RWPE1 (cell line): Measurements from ENCODE around the gene FBXW7.
A peak's percentile ranks its signal among the peaks of the same experiment; 100 is the strongest.

Experiments used
- CTCF ChIA-PET: fragments of 350-600 bp; sonication (Branson Sonifier 250); formaldehyde crosslinking; extraction: SDS; loops from one replicate; lab custom pipeline; 2021; lab: Yijun Ruan, JAX
- POLR2A ChIA-PET: fragments of 400-600 bp; formaldehyde crosslinking; extraction: SDS; loops from one replicate; lab custom pipeline; 2020; ENCODE audit warnings: antibody characterized with exemption; ENCODE audit not compliant: low non-redundant PET; lab: Yijun Ruan, JAX
- DNase-seq: peaks from one replicate; pipeline ENCODE4 v3.0.0; 2012; ENCODE audit warnings: low spot score
- H3K27ac ChIP-seq: fragments of 450-650 bp; 2 replicates; pipeline ENCODE4 v1.5.1; 2017
- CTCF ChIP-seq: fragments of 450-650 bp; conservative IDR thresholded peaks from 2 replicates; pipeline ENCODE4 v1.5.1; 2017; ENCODE audit warnings: low read depth, mild to moderate bottlenecking

FBXW7 gene

GRCh38 chr4:152577708-152578396 is 42.0 kb upstream of the FBXW7 start:
- DNase-seq: no peak
- ChIA-PET CTCF (interaction anchor here (0.6 kb wide), 2 partner anchors 124 to 1449 kb away, joined by 3 to 5 read pairs; no protein-coding TSS in a partner anchor), POLR2A (no interaction called here)
- no peak for TF ChIP-seq CTCF
- no peak overlapping the region for H3K27ac ChIP-seq

DNA sequence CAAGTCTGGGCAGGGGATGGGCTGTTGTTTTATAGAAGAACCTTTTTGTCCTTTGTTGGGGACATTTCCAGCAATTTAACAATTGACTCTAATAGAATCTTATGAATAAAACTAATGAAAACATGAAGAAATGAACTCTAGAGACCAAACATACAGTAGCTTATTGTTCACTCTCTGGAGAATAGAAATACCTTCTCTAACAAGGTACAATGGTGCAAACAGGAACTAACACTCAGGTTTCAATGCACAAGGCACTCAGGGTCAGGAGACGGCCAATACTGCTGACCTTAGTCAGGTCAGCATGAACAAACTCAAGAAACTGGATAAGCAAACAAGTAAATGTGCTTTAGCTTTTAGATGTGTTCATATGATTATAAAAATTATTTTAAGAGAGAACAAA is 39.6 kb upstream of the FBXW7 start:
- no peak overlapping the region for H3K27ac ChIP-seq
- CTCF ChIA-PET: no interaction called here
- no peak for DNase-seq
- TF ChIP-seq CTCF: no peak
- POLR2A ChIA-PET: no interaction called here

DNA sequence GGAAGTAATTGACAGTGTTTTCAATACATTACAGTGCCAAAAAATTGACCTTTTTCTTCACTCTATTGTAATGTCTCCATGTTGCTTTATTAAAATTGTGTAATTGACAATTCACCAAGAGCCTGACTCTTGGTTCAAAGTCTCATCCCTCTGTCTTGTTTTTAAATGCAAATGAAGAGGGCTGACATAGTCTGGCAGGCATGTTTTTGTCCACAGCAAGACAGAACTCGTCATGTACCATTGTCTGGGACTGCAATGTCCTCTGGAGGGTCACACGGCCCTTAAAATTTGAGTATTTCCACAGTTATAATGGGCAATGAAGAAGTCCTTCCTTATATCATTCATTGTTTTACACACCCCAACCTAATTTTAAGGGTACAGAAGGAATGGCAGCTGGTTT is 38.0 kb upstream of the FBXW7 start:
- no peak for DNase-seq
- no peak for TF ChIP-seq CTCF
- ChIA-PET POLR2A (no interaction called here), CTCF (no interaction called here)
- no peak overlapping the region for H3K27ac ChIP-seq

DNA sequence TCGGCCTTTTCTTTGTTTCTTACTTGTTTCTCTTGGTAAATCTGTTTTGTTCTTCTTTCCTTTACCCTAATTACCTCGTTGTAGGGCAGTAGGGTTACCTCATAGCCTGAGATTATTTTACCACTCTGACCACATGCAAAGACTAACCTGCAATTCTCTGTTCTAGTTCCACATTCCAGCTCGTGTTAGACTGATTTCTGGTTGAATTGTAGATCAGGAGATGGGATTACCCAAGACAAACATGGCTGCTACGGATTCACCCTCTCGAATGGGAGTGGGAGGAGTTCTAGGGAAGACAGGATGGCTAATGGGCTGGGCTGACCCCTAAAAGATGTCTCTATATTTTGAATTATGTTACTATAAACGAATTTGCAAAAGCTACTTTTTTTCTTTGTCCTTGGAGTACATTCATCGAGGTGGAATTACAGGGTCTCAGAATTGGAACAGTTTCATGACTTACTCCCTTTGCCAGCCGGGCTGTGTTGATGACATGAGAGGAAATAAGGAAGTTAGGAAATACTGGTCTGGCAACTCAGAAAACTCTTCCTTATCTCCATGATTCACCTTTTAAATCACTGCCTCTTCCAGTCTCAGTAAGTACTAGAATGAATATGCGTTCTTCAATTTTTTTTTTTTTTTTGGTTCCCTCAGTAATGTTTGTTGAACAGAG is 36.7 kb upstream of the FBXW7 start:
- ChIA-PET POLR2A (no interaction called here), CTCF (no interaction called here)
- DNase-seq: peak; percentile 66
- no peak for TF ChIP-seq CTCF
- H3K27ac ChIP-seq: no peak overlapping the region

DNA sequence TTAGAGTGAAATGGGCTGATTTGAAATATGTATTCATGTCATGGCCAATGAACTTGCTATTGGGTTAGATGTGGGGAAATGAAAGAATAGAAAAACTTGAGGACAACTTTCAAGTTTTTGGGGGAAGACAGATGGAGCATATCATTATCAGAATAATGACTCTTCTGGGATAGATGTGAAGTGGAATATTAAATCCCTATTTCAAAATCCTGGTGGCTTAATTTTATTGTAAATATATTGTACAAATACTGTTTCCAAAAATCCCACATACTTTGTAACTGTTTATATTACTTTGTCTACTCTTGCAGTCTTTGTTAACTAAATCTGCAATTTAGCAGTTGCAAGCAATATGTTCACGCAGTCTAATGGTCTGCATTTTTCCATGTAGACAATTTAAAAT is 35.9 kb upstream of the FBXW7 start:
- TF ChIP-seq CTCF: no peak
- no peak for DNase-seq
- ChIA-PET POLR2A (no interaction called here), CTCF (no interaction called here)
- no peak overlapping the region for H3K27ac ChIP-seq

DNA sequence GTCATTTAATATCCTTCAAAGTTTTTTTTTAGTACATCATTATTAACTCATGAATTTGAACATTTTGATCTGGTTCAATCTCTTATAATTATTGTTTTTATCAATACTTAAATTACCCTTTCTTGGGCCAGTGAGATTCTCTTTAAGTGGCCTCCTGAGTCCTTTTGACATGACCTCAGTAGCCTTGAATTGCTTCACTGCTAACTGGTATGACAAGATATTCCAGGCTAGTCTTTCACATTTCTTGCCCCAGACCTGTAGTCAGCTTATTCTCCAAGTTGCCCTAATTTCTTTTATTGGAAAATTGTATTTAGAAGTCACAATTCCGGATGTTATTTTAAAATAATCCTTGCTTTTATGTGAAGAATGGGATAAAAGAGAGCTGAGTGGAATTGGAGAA is 35.4 kb upstream of the FBXW7 start:
- POLR2A ChIA-PET: no interaction called here
- no peak for DNase-seq
- no peak overlapping the region for H3K27ac ChIP-seq
- TF ChIP-seq CTCF: no peak
- CTCF ChIA-PET: interaction anchor here (1.5 kb wide), 1 partner anchor 70 kb away, joined by 5 read pairs; no protein-coding TSS in a partner anchor
